NOMO-1 (cell line): Measurements from ENCODE around the gene ZNF674.
A peak's percentile ranks its signal among the peaks of the same experiment; 100 is the strongest.
"Not testable (repeated sequence)": the region's sequence is repeated elsewhere in the genome, so short reads cannot be mapped to it uniquely, and the experiment has no call there.

Source experiments
- DNase-seq, 2 experiments: peaks; one replicate each; lab custom pipeline; 2025; ENCODE audit not compliant: unreplicated experiment in 2 of 2; lab: John Stamatoyannopoulos, UW

Gene ZNF674

DNA sequence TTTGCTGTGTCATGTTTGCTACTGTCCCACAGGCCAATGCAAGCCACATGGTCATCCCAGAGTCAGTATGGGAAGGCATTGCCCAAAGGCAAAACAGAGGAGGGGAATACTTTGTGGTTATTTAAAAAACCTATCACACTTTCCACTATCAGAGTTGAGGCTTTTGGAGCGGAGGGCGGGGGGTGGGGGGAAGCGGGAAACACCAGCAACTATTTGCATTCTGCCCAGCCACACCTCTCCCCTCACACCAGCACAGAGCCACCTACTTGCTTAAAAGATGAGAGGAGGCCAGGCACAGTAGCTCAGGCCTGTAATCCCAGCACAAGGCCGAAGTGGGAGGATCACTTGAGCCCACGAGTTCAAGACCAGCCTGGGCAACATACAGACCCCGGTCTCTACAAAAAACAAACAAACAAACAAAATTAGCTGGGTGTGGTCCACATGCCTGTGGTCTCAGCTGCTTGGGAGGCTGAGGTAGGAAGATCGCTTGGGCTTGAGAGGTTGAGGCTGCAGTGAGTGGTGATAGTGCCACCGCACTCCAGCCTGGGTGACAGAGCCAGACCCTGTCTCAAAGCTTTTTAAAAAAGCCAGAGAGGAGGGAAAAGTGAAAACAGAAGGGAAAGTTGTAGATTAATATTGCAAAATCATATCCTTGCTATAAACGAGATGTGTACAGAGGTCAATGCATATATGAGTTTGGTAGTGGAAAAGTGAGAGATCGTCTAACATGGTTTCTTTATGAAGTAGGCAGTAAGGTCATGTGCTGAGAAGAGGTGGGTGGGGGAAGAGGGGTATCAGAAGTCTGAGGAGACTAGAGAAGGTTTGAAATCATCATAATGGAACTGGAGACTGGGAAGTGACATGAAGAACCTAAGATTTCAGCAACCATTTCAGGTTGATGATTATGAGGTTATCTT is 26.5 kb upstream of the ZNF674 start:
- DNase-seq: no peak

DNA sequence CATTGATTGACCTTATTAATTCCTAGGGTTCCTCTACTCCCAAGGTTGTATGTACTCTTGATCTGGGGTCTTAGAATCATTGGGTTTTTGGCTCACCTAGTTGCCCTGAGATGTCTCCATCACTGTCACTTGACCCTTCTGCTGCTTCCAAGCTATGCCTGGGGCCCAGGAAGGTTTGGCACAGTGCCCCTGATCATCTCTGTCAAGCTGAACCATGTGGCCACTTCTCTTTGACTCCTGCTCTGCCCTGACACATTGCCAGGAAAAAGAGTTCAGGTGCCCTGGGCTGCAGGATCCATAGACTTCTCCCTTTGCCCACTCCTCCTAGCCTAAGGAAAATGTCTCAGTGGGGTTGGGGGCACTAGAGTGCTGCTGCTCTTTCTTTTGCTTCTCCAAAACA is 24.4 kb upstream of the ZNF674 start:
- DNase-seq: no peak

DNA sequence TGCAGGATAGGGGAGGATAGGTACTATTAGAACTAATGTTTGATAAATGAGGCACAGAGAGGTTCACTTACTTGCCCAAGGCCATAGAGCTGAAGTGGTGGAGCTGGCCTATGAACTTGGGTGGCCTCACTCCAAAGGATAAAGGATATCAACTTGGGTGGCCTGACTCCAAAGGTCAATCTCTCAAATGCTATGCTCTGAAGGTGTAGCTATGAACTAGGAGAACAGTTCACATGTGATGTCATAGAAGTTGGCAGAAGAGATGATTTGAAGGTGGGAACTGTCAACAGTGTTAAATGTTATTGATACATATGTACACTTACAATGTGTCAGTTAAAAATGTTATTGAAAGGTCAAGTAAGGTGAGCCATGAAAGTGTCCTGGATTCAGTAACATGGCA is 22.2 kb upstream of the ZNF674 start:
- DNase-seq: no peak

DNA sequence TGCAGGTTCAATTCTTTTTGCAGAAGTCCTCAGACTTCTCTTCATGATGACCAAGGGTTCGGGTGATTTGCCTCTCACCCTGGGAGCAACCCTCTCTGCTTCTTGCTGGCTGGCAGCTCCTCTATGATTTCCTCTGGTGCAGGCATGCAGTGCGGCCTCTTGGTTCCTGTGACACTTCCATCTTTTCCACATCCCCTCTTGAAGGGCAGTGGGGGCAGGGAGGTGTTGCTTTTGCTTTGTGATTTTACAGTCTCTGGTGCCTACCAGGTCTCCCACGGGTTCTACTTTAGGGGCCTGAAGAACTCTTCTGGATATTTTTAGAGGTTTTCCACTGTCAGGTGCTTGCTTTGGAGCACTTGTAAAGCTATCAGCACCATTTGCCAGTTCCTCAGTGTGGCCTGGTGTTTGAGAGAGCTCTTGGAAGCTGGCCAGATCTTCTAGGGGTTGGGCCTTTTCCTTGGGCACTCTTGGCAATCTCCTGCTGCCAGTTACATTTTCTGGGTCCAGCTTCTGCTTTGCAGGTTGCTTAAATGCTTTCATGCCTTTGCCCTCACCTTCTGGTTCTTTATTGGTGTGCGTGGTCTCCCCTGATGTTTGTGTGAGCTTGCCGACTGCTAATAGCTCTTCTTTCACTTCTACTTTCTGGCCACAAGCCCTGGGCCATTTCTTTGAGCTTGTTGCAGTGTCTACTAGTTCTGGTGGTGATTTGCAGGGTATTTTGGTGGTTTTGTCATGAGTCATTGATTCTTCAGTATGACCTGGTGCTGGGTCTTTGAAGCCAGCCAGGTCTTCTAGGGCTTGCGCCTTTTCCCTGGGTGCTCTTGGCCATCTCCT is 16.8 kb upstream of the ZNF674 start:
- peak; percentile 81 to 87 for DNase-seq

DNA sequence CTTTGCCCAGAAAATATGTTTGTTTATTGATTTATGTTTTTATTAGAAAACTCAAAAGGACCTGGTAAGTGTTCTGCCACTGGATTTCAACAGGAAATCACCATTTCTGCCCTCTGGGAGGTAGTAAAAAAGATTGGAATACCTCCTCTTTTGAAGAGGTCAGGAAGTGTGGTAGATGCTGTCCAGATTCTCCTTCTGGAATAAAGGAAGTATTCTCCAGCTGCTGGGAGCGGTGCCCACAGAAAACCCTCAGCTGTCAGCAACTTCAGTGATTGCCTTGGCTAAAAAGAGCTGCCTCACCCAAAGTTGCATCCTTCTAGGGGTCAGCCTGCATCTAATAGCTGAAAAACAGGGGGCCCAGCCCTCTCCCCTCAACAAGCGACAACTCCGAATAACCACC is 13.8 kb upstream of the ZNF674 start:
- DNase-seq: no peak

DNA sequence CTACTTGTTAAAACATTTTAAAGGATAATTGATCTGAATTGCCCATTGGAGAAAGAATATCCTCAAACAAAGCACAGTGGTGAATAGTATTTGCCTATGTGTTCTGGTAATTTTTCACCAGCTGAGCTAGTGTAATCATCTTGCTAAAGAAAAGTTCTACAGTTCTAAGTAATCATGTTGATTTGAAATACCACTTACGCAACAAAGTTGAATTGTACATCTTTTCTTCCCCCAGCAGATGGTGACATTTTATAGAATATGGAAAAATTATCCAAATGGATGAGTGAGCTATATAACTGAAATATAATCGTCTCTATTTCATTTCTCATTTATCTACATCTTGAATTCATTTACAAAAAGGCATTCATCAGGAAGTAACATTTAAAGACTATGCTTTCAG is 9.7 kb upstream of the ZNF674 start:
- DNase-seq: peak in 1 of 2 experiments; percentile 42

DNA sequence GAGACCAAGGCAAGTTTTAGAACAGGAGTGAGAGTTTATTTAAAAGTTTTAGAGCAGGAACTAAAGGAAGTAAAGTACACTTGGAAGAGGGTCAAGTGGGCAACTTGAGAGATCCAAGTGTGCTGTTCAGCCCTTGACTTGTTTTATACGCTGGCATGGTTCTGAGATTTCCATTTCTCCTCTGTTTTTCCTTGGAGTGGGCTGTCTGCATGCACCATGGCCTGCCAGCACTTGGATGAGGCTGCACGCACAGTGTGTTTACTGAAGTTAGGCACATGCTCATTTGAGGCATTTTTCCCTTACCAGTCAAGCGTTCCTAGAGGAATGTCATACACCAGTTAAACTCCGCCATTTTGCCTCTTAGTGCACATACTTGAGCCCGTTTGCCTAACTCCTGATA is 8.7 kb upstream of the ZNF674 start:
- DNase-seq: no peak

DNA sequence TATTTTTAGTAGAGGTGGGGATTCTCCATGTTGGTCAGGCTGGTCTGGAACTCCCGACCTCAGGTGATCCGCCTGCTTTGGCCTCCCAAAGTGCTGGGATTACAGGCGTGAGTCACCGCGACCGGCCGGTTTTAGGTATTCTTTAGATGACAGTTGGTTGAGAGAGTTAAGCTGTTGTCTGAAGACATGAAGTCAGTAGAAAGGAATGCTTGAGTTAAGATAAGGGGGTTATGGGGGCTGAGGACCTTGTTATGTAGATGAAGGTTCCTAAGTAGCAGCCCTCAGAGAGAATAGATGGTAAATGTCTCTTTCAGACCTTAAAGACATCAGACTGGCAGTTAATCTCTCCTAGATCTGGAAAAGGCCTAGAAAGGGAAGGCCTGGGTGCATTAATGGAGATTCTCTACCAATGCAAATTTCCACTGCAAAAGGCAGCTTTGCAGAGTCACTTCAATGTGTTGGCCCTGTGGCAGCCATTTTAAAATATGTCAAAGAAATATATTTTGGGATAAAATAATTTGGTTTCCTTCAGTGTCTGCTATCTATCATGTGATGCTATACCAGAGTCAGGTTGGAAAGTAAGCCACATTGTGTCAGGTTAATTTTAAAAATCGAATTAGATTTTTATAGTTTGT is 6.4 kb upstream of the ZNF674 start:
- DNase-seq: no peak

DNA sequence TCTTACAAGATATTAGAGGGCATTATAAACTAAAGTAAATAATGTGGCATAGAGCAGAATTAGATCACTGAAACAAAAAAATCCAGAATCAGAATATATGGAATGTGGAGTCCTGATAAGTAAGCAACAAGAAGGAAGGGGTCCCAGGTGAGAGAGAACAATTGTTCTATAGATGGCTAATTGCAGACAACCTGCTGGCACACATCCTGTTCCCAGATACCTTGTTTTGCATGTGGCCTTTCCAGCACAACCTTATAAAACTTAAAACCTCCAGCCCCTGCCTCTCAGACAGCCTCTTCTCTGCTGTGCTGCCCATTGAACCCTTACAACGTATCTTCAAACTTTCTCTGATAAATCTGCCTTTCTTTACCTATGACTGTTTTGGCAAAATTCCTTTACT is 4.7 kb upstream of the ZNF674 start:
- DNase-seq: no peak

DNA sequence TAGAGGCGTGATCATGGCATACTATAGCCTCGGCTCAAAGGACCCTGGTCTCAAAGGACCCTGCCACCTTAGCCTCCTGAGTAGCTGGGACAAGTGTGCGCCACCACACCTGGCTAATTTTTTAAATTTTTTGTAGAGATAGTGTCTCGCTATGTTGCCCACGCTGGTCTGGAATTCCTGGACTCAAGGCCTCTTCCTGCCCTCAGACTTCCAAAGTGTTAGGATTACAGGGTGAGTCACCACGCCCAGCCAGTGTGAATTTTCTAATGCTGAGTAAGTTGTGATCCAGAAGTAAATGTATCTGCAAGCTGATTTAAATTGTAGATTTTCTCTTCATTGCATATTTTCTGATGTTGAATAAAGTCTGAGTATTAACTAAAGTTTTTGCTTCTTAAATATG is 2.6 kb upstream of the ZNF674 start:
- DNase-seq: no peak

DNA sequence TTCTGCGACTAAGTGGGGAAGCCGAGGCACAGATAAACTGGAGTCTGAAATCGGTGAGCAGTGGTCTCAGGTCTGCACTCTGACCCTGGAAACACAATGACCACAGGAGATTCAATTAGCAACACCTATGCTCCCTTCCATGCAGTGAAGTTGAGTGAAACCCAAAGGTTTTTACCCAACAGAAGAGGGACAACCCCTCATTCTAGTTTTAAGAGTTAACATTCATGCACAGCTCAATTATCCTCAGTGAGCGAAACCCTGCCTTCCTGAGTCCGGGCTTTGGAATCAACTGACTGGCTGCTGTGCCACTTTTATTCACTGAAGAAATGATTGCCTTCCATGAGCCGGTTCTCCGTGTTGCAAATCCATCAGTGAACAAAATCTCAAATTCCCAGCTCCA is 694 bp downstream of the ZNF674 start:
- DNase-seq: not testable (repeated sequence)

DNA sequence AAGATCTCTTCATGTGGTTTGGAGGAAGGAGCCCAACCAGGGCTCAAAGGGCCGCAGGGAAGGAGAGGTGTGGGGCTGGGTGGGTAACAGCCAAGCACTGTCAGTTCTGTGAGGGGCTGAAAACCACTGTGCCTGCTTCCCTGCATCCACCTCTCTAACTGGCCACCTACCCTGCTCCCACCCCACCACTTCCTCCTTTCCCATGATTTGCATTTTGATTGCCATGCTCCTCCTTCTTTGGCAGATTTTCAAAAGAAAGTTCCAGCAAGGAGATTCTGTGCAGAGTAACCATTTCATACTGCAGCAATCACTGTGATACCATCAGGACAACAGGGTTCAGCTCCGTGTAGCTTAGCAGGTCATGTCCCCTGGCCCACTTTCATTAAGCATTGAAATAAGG is 1.8 kb downstream of the ZNF674 start:
- DNase-seq: no peak

DNA sequence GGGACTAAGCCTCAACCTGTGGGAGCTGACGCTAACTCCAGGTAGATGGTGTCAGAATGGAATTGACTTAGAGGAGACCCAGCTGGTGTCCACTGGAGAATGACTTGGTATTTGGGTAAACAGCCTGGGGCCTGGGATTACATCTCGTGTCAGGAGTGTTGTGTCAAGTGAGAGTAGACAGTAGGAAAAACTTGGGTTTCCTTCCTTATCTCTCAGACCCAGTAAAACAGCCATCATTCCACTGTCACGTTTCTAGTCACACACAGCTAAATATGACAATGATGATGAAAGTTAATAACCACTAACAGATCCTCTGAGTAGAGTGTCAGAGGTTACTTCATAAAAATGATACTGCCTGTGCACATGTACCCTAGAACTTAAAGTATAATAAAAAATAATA is 13.8 kb downstream of the ZNF674 start:
- DNase-seq: no peak

DNA sequence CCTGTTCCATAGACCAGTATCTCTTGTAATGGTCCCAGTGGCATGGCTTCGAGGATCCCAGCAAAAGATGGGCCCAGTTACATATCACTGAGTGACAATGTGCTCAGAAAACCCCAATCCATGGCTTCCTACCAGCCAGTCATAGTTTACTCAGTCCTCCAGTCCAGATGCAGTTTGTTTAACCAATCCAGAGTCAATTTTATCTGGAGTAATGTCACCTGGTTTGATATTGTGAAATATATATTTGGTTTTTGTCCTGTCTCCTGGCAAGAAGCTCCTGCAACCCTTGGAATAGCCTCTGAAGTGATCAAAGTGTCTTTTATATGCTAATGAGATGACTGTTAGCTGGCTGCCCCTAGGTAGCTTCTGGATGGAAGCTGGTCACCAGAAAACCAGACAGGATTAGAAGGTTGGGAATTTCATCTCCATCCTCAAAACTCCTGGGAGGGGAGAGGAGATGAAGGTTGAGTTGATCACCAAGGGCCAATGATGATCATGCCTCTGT is 14.8 kb downstream of the ZNF674 start:
- not testable (repeated sequence) for DNase-seq

DNA sequence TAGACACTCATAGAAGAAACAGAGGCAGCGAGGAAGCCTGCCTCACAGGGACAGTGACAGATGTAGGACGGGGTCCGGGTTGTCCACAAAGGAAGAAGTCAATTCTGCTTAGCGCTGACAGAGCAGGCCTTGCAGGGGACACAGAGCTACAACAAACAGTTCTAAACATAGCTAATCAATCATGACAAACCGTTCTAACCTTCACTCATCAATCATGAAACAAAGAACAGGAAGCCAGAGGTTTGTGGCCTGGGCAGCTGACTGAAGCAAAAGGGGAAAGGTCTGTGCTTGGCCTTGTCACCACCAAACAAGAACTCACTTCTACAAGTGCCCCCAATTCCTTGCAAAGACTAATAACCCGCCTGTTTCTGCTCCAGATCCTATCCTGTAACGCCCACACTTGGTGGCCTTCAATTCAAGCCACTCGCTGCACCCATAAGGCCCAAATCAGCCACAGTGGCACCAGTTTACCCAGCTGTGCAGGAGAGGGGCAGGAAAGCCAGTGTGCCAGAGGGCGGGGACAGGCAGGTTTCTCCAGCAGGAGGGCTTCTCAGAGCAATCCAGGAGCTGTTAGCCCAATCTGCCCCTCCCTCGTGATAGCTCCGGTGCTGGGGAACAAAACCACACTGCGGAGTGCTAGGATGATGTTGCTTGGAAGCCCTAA is 15.3 kb downstream of the ZNF674 start:
- peak in 1 of 2 experiments; percentile 23 for DNase-seq

DNA sequence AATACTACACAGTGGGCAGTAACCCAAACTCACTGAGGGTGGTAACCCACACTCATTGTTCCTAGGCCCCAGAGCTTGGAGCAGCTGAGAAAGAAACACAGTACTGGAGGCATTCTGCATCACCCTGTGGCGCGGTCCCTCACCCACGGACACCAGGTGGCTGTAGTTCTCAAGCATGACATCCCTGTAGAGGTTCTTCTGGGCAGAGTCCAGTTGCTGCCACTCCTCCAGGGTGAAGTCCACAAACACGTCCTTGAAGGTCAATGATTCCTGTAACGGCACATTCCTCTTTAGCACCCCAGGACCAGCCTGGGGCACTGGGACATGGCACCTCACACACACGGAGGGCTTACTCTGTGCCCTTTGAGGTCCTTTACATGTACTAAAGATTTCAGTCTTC is 16.6 kb downstream of the ZNF674 start:
- DNase-seq: not testable (repeated sequence)

DNA sequence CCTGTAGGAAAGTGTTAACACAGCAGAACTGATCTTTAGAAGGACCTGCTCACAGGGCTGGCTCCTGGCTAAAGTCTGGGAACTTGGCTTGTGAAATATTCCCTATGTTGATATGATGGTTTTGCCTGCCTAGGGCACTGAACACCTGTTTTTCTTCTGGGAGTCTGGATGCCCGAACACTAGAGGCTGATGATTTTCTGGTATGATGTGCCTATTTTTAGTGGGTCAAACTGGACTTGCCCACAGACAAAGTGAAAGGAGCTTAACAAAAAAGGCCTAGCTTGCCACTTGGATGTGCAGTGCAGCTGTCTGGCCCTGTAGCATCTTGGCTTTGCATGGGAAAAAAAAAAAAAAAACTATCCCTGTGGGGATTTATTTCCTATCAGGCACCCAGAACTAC is 39.1 kb downstream of the ZNF674 start:
- DNase-seq: no peak

DNA sequence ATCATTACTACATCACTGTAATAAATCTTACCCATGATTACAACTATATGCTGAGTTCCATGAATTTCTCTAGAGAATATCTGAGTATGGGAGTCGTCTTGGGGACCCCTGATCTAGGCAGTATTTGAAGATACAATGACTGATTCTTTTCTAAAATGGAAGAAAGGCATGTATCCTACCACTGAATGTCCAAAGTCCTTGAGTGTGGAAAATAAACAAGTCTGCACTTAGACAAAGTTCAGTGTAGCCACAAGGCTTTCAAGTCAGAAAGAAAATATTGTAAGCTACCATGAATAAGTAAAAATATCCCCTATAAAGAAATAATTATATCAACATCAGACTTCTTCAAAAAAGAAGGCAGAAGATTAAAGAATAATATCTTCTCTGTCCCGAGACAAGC is 42.4 kb downstream of the ZNF674 start:
- DNase-seq: no peak

DNA sequence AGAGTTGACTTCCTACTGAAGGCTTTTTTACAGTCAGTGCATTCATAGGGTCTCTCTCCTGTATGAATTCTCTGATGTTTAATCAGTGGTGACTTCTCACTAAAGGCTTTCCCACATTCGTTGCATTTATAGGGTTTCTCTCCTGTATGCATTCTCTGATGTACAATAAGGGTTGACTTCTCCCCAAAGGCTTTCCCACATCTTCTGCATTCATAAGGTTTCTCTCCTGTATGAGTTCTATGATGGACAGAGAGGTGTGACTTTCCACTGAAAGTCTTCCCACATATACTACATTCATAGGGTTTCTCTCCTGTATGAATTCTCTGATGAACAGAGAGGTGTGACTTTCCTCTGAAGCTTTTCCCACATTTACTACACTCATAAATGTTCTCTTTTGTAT is 45.2 kb downstream of the ZNF674 start:
- DNase-seq: no peak

DNA sequence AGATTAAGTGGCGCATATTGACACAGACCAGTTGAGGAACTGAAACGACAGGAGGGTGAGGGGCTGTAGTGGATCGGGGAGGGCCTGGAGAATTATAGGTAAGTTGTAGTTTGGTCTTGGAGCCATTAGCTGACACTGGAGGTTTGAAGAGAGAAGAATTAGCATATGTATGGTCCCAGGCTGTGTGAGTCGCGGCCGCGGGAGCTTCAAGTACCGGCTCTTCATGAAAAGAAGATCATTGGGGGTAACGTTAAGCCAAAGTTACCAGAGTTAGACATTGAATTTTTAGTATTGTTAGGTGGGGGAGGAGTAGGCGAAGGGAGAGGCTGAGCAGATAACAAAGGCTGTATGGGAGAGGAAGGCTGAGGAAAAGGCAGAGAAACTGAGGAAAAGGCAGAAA is 56.5 kb downstream of the ZNF674 start:
- no peak for DNase-seq

DNA sequence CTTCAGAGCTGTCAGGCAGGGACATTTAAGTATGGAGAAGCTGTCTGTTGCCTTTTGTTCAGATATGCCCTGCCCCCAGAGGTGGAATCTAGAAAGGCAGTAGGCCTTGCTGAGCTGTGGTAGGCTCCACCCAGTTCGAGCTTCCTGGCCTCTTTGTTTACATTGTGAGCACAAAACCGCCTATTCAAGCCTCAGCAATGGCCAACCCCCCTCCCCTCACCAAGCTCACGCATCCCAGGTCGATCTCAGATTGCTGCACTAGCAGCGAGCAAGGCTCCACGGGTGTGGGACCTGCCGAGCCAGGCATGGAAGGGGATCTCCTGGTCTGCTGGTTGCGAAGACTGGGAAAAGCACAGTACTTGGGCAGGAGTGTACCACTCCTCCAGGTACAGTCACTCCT is 59.3 kb downstream of the ZNF674 start:
- no peak for DNase-seq
